HG03159 (cell line): ENCODE data around the gene PLEKHJ1.

Experiments used
- ATAC-seq: cut with Tn5 transposase; IDR thresholded peaks from one replicate; pipeline ENCODE4 v1.9.1; 2021; ENCODE audit warnings: mild to moderate bottlenecking, moderate library complexity; ENCODE audit not compliant: unreplicated experiment

Gene PLEKHJ1

DNA sequence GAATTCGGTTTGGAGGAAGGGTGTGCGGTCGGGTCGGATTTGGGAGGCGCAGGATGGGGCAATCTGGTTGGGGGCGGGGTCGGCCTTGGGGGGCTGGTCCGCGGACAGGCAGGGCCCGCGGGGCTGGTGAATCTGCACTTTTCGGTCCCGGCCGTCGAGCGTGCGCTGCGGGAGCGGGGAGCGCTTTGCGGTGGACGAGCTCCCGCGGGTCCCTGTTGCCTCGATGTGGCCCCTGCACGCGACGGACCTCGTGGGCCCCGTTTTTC, 34.0 kb upstream of the PLEKHJ1 start:
- no peak for ATAC-seq

DNA sequence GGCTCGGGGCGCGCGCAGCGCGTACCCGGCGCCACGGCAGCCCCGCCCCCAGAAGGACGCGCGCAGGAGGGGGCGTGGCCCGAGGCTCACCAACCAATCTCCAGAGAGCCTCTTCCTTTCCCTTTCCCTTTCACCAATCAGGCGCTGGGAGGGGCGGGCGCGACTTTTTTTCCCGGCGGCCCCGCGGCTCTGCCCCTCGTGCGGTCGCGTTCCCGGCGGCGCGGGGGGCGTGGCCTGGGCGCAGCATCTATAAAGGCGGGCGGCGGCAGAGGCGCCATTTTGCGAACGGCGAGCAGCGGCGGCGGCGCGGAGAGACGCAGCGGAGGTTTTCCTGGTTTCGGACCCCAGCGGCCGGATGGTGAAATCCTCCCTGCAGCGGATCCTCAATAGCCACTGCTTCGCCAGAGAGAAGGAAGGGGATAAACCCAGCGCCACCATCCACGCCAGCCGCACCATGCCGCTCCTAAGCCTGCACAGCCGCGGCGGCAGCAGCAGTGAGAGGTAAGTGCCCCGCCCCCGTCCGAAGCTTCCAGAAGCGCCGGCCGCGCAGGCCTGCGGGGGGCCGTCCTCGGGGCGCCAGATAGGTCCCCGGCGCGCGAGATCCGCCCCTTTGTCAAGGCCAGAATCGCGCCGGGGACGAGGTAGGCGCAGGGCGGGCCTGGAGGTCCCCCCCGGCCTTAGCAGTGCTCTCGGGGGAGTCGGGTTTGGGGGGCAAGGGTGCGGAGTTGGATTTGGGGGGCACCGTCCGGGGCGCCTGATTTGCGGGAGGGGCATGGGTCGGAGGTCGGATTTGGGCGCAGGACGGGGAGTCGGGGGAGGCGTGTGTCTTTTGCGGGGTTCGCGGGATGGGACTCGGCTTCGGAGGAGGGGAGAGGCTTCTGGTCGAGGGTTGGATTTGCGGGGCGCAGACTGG, 33.4 kb upstream of the PLEKHJ1 start:
- ATAC-seq: peak; percentile 56

DNA sequence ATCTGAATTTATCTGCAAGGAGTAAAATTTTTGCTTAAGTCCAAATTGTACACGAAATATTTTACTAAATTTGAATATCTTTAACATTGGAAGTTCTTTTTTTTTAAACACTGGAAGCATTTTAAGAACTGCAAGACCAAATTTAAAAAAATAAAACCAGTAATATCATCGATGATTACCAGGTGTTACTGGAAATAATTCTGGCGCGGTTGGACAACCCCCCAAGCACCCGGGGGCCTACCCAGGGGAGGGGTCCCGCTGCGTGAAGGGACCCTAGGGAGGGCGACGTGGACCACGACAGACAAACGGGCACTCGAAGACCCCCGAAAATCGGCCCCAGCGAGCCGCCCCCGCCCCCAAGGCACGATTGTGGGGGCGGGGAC, 32.7 kb upstream of the PLEKHJ1 start:
- ATAC-seq: no peak

DNA sequence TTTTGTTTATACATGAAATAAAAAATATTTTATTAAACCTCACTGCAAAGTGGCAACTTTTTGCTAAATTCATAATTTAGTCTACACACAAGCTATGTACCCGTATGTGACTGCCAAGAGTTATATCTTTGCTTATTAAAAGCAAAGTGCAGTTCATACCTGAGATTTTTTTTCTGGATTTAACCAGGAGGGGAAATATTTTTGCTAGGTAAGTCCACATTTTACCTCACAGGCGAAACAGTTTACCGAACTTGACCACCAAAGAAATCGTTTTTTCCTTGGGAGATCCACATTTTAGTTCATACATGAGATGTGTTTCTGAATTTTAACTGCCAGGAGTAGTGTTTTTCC, 32.3 kb upstream of the PLEKHJ1 start:
- ATAC-seq: no peak

DNA sequence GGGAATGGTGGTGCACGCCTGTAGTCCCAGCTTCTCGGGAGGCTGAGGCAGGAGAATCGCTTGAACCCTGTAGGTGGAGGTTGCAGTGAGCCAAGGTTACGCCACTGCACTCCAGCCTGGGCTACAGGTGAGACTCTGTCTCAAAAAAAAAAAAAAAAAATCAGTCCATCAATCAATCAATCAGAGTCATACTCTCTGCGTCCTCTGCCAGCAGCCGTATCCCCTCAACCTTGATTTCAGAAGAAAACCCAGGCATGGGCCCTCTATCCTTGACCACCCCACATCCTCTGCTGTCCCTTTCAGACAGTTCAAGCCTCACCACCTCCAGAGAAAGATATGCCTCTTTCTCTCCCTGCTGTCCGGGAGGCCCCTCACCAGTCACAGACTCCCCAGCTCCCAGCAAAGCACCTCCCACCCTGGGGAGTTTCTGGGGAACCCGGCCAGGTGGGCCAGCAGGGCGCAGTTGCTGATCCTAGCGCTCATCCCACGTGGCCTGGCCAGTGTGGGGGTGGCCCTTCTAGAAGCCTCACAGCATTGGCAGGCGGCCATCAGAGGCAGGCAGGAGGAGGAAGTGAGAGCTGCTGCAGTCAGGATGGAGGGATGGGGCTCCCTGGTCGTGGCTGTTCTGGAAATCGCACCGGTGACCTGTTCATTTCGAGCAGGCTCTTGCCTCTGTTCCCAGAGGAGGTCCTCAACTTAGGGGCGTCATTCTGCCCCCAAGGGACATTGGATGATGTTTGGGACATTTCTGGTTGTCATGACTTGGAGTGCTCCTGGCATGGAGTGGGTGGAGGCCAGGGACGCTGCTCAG, 30.3 kb upstream of the PLEKHJ1 start:
- ATAC-seq: no peak

DNA sequence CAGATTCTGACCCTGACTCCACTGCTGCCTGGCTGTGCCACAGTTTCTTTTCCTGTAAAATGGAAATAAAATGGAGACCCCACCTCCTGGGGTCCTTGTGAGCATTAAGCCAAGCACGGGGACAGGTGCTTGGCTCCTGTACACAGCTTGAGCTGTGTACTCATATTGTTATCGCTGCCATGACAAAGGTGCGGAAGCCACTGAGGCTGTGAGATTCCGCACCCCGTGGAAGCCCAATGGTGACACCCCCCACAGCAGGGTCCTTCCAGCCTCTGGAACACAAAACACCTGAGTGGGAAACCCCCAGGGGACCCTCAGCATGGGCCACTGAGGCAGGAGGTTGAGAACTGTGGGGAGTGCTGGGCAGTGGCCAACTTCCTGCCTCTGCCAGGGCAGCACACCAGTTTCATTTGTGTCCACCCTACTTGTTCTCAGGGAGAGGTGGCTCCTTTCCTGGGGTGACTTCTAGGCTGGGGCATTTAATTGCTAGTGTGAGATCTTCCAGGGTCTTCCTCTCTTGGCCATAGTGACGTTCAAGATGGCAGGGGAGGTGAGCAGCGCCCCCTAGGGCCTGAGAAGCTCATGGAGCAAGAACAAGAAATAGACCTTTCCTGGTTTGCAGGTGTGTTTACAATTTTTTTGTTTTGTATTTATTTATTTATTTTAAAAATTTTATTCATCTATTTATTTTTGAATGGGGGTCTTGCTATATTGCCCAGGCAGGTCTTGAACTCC, 25.5 kb upstream of the PLEKHJ1 start:
- ATAC-seq: no peak

DNA sequence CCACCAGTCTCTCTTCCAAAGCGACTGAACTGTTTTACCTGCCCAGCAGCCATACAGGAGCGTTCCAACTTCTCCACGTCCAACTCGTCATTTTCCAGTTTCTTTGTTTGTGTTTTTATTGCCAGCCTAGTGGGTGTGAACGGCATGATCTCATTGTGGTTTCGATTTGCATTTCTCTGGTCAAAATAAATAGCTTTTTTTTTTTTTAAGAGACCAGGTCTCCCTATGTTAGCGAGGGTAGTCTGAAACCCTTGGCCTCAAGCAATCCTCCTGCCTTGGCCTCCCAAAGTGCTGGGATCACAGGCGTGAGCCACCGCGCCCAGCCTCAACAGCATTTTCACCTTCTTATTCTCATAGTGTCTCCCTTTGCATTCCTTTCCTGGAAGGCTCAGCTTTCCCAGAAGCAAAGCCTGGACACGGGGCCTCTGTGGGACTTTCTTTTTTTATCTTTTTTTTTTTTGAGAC, 24.2 kb upstream of the PLEKHJ1 start:
- ATAC-seq: no peak

DNA sequence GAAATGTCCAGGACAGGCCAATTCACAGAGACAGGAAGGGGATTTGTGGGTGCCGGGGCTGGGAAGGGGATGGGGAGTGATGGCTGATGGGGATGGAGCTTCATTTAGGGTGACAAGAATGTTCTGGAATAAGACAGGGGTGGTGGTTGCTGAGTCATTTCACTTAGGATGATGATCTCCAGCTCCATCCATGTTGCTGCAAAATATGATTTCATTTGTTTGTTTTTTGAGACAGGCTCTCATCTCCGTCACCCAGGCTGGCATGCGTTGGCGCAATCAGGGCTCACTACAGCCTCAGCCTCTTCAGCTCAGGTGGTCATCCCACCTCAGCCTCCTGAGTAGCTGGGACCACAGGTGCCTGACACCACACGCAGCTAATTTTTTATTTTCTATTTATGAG, 23.2 kb upstream of the PLEKHJ1 start:
- ATAC-seq: no peak

DNA sequence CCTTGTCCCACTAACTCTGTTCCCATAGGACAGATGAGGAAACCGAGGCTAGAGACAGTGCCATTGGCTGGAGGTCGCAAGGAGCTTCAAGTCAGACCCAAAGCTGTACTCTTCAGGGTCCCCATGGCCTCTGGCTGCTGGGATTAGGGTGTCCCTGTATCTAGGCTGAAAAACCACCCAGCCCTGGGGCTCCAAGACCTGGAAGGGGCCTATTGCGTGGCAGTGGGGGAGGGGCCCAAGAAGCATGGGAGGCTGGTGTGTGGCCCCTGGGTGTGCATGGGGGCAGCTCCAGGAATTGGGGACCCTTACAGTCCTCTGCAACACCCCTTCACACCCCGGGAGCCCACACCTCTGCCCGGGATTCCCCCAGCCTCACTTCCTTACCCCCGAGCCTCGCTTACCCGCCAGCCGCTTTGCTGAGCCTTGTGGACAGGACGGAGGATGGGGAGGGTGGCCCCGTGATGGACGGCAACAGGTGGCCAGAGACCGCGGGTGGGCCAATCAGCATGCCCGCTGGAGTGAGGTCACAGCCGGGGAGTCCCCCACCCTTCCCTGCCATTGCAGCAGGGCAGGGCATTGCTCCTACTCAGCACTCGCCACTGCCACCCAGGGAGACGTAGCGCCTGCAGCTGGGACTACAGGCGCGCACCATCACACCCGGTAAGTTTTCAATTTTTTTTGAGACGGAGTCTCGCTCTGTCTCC, 20.0 kb upstream of the PLEKHJ1 start, which contains the start of gene JSRP1:
JSRP1 (minus strand) TSS at position 436 of the 704 bp plus-strand sequence. CDS start 1,103 bp downstream, outside the sequence.
- no peak for ATAC-seq

DNA sequence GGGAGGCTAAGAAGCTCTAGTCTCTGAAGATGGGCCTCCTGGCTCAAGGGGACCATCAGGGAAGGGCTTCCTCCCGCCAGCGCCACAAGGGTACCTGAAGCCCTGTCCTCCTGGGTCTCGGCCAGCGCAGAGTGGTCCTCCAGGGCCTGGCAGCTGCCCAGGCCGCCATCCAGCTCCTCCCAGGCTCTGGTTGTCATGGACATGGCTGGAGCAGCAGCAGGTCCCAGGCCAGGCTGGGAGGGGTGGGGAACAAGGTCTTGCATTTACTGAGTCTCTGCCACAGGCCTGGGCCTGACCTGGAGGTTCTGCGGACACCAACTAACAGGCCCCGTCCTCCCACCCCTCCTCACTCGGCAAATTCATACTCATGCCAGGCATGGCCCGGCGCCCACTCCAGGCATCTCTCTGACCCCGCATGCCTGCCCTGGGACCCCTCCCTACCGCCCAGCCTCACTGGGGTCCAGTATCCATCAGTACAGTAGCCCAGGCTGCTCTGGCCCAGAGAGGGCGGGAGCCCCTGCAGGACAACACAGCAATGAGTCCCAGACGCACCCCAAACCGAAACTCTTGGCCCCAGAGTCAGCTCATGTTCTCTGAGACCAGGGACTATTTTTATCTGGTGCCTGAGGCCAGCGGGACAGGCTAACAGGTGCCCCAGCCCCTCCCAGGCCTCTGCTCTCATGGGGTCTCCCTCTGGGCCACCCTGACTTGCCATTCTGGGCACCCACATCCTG, 19.1 kb upstream of the PLEKHJ1 start:
- no peak for ATAC-seq

DNA sequence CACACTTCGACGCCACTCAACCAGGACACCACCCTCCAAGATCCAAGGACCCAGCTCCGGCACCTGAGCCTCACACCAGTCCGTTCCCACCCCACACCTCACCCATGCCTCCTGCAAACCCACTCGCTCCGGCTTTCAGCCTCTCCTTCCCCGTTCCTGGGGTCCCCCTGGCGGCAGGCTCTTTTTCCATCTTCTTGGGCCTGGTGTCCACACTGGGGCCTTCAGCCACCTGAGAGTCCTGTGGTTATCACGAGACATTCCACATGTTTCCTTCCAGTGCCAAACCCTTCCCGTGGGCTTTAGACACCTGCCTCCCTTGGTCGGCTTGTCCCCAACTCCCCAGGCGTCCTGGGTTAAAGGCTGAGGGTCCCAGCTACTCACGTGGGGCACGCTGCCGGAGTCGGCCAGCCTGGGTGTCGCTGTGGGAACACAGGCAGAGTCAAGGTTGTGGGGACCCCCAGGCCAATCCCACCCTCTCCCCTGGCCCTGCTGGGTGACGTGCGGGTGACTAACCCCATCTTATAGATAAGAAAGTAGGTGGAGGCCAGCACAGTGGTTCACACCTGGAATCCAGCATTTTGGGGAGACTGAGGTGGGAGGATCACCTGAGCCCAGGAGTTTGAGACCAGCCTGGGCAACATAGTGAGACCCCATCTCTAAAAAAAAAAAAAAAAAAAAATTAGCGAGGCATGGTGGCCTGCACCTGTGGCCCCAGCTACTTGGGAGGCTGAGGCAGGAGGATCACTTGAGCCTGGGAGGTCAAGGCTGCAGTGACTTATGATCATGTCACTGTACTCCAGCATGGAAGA, 18.1 kb upstream of the PLEKHJ1 start:
- ATAC-seq: no peak

DNA sequence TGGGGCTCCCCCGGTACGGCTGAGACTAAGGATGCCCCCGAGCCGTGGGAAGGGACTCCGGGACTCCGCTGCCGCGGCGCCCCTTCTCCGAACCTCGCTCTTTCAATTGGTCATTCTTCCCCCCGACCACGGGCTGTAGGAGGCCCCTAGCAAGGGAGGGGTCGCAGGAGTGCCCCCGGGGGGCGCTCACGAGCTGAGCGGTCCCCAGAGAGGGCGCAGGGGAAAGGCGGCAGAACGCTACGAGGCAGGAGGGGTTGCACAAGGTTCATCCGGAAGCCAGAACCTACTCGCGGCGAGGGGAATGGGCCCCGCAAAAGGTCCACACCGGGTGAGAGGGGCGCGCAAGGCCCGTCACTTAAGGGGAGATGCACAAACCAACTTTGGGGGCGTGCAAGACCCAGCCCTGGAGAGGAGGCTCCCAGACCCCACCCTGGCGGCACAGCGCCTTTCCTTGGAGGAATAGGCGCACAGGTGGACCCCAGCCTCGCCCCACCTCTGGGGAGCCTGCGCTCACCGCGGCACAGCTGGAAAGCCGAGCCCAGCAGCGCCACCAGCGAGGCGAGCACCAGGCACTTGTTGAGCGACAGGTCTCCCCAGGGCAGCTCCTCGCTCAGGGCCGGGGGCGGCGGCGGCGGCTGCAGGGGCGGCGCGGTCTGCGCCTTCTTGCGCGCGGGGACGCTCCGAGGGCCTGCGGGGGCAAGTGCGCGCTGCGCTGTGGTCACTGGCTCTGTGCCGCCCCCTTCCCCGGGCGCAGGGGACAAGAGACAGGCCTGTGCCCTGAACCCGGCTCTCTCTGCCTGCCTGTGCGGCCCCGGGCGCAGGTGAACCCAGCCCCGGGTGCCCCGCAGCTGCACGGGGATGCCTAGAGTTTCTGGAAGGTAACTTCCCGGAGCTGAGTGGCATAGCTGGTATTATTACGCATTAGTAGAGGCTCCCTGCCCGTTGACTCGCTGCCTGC, 17.3 kb upstream of the PLEKHJ1 start:
- ATAC-seq: no peak

DNA sequence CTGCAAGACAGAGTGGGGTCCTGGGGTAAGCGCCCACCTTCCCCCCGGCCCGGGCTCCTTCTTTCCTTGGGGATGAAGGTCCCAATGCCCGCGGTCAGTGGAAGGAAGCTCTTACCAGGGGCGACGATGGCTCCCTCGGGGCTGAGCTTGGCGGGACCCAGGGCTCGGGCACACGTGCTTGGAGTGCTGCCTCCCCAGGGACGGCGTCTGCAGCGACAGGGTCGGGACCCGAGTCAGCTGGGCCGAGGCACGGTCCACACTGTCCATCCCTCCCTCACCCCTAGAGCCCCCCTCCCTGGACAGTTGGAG, 16.6 kb upstream of the PLEKHJ1 start:
- no peak for ATAC-seq

DNA sequence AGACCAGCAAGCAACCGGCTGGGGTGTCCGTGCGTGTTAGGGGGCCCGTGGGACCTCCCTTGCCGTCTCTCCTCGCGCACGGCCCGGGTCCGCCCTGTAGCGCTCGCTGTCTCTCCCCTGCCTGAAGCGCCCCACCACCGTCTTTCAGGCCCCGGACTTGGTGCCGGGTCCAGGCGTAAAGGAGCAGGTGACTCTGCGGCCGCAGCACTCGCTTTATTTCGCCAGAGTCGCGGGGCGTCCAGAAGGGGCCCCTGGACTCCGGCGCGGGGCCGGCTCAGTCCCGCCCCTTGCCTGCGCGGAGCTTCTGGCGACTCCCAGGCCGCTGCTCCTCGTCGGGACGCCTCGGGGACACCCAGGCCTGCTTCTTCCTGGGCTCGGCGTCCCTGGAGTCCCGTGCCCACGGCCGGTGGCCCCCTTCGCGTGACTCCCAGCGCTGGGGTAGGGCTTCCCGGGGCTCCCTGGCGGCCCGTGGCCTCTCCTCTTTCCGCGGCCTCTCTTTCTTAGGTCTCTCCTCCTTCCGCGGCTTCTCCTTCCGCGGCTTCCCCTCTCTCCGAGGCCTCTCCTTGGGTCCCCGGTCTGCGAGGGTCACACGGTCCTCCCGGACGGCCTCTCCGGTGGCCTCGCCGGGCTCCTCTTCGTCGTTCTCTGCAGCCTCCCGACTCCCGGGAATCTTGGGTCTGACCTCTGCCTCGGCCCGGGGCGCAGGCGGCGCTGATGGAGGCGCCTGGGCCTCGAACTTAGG, 16.1 kb upstream of the PLEKHJ1 start:
- no peak for ATAC-seq

DNA sequence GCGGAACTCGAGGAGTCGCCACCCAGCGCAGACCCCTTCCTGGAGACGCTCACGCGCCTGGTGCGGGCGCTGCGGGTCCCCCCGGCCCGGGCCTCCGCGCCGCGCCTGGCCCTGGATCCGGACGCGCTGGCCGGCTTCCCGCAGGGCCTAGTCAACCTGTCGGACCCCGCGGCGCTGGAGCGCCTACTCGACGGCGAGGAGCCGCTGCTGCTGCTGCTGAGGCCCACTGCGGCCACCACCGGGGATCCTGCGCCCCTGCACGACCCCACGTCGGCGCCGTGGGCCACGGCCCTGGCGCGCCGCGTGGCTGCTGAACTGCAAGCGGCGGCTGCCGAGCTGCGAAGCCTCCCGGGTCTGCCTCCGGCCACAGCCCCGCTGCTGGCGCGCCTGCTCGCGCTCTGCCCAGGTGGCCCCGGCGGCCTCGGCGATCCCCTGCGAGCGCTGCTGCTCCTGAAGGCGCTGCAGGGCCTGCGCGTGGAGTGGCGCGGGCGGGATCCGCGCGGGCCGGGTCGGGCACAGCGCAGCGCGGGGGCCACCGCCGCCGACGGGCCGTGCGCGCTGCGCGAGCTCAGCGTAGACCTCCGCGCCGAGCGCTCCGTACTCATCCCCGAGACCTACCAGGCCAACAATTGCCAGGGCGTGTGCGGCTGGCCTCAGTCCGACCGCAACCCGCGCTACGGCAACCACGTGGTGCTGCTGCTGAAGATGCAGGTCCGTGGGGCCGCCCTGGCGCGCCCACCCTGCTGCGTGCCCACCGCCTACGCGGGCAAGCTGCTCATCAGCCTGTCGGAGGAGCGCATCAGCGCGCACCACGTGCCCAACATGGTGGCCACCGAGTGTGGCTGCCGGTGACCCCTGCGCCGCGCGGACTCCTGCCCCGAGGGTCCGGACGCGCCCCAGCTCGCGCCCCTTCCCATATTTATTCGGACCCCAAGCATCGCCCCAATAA, 15.3 kb upstream of the PLEKHJ1 start:
- no peak for ATAC-seq

DNA sequence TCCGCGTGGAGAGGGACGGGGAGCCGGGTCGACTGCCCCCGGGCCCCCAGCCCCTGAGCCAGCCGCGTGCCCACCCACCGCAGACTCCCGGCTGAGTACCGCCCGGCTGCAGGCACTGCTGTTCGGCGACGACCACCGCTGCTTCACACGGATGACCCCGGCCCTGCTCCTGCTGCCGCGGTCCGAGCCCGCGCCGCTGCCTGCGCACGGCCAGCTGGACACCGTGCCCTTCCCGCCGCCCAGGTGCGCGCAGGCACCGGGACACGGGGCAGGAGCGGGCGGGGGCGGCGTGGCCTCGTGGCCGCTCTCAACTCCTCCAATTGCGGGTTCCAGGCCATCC, 14.6 kb upstream of the PLEKHJ1 start:
- no peak for ATAC-seq
